Ramos (cell line): ENCODE results near the gene RHBDD1.

ENCODE experiments used
- in situ Hi-C: fragments of 300-500 bp; cut with MboI; formaldehyde crosslinking; loops from one replicate; pipeline ENCODE4 v1.14.3; 2022; ENCODE audit warnings: low sequenced_read_pairs; ENCODE audit not compliant: unreplicated experiment

The RHBDD1 gene

DNA sequence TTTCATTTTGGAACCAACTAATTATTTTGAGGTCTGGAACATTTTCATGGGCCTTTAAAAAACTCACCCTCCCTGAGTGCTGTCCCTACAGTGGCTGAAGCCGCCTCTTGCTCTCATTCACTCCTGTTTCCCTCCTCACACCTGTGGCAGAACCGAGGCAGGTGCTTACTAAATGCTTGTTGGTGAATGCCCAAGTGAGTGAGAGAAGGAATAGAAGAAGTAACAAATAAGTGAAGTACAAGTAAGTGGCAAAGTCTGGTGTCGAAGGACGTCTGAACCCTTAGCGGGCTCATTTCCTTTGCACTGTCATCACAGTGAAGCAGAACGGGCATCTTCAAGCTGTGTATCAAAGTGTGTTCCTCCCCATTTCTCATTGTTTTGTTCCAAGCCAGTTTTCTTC, 135.2 kb downstream of the RHBDD1 start:
- in situ Hi-C loops: loop anchor here (5.0 kb wide), 2 partner anchors 69 to 134 kb away; partner anchors contain the start of gene RHBDD1

DNA sequence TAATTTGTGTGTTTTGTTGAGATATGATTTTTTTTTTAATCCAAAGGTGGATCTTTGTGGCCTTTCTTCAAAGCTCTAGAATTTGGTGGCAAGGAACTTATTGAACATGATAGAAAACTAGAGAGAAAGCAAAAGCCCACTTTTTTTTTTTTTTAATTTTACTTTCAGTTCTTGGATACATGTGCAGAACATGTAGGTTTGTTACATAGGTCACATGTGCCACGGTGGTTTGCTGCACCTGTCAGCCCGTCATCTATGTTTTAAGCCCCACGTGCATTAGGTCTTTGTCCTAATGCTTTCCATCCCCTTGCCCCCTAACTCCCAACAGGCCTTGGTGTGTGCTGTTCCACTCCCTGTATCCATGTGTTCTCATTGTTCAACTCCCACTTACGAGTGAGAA, 135.9 kb downstream of the RHBDD1 start:
- in situ Hi-C loops: loop anchor here (5.0 kb wide), 2 partner anchors 69 to 134 kb away; partner anchors contain the start of gene RHBDD1

DNA sequence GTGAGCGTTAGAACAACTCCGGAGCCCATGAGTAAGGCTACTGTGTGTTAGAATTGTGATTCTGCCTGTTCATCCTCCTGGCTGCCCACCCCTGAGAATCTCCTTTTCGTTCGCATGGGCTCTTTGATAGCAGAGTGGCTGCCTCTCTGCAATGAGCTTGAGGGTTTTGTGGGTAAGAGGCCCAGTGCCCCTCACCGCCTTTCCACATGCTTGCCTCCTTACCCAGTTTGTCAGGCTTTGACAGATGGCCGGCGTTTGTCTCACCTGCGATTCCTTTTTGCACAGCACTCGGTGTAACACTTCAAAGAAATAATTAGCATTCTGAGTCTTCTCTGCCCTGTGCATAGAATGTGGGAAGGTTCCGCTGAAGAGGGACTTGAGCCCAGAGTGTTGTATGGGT, 138.0 kb downstream of the RHBDD1 start:
- in situ Hi-C loops: loop anchor here (5.0 kb wide), 2 partner anchors 72 to 137 kb away; partner anchors contain the start of gene RHBDD1

DNA sequence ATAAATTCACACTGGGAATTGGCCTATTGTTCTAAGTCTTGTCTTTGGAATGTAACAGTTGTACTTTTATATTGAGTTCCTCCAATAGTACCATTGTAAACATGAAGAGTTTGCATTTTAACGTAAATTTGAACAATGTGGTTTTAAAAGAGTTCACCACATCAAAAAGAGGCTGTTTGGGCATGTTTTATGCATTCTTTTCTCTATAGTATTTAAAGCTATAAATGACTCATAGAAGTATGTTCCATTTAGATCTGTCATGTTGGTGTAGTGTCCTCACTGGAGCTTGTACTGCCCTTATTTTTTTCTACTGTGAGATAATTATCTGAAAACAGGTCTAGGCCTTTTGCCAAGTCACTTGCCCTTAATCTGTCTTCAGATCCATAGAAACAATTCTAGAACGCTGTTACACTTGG, 141.9 kb downstream of the RHBDD1 start:
- in situ Hi-C loops: loop anchor here (25.0 kb wide), 1 partner anchor 765 kb away; no protein-coding TSS in a partner anchor

DNA sequence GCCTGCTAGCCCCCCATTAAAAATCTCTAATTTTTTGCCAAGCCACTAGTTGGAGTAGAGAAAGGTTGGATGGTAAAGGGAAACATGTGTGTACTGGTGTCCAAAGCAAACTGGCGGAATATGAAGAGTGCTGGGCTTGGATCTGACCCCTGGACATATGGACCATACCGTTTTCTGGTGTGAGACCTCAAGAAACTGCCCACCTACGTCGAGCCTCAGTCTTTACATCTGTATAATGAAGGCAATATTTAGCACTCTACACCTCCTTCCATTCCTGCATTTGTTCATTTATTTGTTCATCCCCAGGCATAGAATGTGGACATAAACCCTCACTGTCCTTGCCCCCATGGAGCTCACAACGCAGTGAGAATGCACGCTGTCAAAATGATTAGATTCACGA, 142.4 kb downstream of the RHBDD1 start:
- in situ Hi-C loops: loop anchor here (25.0 kb wide), 1 partner anchor 766 kb away; no protein-coding TSS in a partner anchor

DNA sequence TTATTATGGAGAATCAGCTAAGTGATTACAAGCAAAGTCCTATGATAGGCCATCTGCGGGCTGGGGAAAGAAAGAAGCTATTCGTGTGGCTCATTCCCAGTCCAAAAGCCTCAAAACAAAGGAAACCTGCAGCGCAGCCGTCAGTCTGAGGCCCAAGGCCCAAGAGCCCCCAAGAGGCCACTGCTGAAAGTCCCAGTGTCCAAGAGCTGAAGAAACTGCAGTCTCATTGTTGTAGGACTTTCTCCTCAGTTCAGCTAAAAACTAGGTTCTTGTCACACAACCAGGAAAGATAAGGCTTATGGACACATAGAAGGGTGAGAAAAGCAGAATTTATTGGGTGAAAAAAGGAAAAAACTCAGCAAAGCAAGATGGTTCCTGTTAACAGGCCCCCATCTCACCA, 143.2 kb downstream of the RHBDD1 start:
- in situ Hi-C loops: loop anchor here (25.0 kb wide), 1 partner anchor 767 kb away; no protein-coding TSS in a partner anchor

DNA sequence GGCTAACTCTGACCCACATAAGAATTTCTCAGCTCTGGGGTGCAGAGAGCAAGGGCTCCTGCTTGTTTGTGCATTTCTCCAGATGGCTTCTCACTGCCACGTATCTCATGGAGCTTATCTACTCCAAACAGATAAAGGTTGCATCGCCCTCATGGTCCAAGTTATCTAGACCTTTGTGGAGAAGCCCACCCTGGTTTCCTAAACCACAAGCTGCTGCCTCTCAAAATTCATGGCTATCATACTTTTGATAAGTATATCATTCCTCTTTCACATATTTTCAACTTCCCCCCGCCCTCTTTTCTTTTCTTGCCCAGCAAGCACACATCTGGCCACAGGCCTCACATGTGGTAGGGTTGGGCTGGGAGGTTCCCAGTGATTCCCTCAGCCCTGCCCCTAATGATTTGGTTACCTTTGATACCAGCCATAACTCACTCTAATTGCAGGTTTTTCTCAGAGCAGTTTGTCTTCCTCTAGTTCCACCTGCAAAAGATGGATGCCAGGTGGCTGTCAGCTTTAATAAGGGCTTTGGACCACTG, 146.0 kb downstream of the RHBDD1 start:
- in situ Hi-C loops: loop anchor here (25.0 kb wide), 1 partner anchor 770 kb away; no protein-coding TSS in a partner anchor

GRCh38 chr2:226983895-226984749, 148.3 kb downstream of the RHBDD1 start:
- in situ Hi-C loops: loop anchor here (25.0 kb wide), 1 partner anchor 772 kb away; no protein-coding TSS in a partner anchor

GRCh38 chr2:226984750-226985582, 149.1 kb downstream of the RHBDD1 start:
- in situ Hi-C loops: loop anchor here (5.0 to 25.0 kb wide), 2 partner anchors 173 to 773 kb away; no protein-coding TSS in a partner anchor

- in situ Hi-C loops: loop anchor here (5.0 to 25.0 kb wide), 2 partner anchors 173 to 773 kb away; no protein-coding TSS in a partner anchor
Observed at GRCh38 chr2:226985583-226985946, 149.7 kb downstream of the RHBDD1 start.

GRCh38 chr2:226991663-226992062, 155.8 kb downstream of the RHBDD1 start:
- in situ Hi-C loops: loop anchor here (25.0 kb wide), 1 partner anchor 779 kb away; no protein-coding TSS in a partner anchor

GRCh38 chr2:226993171-226993570, 157.3 kb downstream of the RHBDD1 start:
- in situ Hi-C loops: loop anchor here (25.0 kb wide), 1 partner anchor 781 kb away; no protein-coding TSS in a partner anchor

GRCh38 chr2:226994775-226995174, 158.9 kb downstream of the RHBDD1 start:
- in situ Hi-C loops: loop anchor here (25.0 kb wide), 1 partner anchor 782 kb away; no protein-coding TSS in a partner anchor

DNA sequence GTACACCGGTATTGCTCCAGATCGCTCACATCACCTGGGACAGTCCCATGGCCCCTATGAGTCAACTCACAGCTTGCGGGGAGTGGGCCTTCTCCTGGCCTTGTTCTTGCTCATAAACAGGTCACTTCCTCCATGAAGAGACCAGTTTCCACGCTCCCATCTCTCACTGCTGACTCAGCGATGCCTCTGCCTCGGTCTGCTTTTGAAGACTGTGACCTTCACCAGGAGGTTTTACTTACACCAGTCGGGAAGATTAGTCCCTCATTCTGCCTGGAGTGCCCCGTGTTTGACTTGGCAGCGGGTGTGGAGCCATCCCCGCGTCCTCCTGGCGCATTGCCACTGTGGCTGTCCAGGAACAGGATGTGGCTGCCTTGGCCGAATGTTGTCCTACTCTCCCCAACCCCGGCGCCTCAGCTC, 159.8 kb downstream of the RHBDD1 start:
- in situ Hi-C loops: loop anchor here (25.0 kb wide), 1 partner anchor 783 kb away; no protein-coding TSS in a partner anchor

DNA sequence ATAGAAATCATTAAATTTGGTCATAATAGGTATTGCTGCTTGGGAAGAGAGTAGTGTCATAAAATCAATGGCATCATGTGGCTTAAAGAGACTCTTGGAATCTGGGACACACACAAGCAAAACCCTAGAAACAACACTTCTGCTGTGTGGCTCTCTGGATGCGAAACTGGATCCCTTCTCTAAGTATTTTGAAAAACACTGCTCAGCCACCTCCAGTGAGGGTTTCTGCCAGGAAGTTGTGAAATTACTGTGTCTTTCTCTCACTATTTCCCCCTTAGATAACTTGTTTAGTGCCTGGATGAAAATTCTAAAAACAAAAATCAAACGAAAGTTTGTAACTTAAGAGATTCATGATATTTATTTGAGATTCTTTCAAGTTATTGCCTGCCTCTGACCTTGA, 163.8 kb downstream of the RHBDD1 start:
- in situ Hi-C loops: loop anchor here (25.0 kb wide), 1 partner anchor 787 kb away; no protein-coding TSS in a partner anchor

GRCh38 chr2:227000123-227000522, 164.3 kb downstream of the RHBDD1 start:
- in situ Hi-C loops: no loop called here

DNA sequence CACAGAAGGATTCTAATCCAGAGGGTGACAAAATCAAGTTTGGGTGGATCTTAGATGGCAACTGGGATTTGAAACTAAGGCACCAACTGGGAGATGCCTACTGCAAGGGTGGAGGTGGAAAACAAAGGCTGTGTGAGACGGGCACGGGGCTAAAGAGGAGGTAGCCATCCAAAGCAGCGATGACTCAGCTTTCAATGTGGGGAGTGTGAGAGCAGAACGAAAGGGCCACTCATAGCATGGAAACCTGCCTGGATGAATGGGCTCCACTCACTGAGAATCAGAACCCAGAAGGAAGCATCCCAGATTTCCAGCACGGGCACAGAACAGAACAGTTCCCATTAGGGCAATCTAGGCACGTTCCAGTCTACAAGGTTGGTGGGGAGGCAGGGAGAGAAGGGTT, 168.6 kb downstream of the RHBDD1 start:
- in situ Hi-C loops: no loop called here

DNA sequence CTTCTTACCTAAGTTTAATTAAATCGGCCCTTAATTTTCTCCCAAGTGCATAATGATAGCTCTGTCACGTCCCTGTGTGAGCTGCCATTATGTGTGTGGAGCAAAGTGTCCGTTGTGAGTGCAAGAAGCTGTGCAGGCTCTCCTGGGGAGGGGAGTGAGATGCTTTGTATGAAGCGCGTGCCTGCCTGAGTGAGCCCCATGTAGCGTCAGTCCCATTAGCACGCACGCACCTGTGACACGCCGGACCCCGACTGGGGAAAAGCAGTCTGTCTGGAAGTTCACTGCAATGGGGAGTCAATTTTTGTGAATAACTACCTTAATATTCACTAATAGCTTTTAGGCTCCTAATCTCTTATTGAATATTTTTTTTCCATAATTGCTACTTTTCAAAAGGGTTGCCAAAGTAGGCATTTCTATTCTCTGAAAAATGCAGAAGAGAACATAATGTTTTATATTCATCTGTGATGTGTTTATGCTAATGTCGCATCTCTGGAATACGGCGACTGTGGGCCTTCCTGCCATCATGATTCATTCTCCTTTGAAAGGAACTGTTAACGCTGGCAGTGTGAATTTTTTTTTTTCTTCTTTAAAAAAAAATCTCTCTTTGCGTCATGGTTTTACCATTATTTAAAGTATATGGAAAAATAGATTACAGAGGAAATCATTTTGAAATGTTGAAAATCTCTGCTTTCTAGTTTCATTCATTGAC, 170.5 kb downstream of the RHBDD1 start:
- in situ Hi-C loops: no loop called here

DNA sequence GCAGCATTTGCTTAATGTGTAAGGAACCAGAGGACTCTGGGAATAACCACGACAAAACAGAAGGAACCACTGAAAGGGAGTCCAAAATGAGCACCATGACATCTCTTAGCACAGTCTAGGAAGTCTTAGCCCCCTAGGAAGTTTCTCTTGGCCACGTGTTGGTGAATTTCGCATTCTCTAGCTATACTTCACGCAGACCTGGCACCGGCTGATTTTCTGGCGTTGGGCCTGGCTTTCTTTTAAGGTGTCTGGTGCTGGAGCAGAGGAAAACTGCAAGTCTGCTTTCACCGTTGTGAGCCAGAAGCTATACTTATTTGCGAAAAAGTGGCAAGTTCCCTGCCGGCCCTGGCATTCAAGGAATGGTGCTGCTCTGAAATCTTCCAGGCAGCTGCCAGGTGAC, 171.3 kb downstream of the RHBDD1 start:
- in situ Hi-C loops: no loop called here
